Activated CD4-positive, alpha-beta T cell treated with anti-CD3 and anti-CD28 coated beads for 24 hours (primary cell): ENCODE results near the gene DNAH5.
"Not testable (repeated sequence)": the region's sequence is repeated elsewhere in the genome, so short reads cannot be mapped to it uniquely, and the experiment has no call there.

Source experiments
- DNase-seq, 2 donors: peaks; one replicate each; pipeline ENCODE4 v3.0.0-alpha.2; 2020; ENCODE audit warnings: low read depth in 2 of 2

Gene DNAH5

DNA sequence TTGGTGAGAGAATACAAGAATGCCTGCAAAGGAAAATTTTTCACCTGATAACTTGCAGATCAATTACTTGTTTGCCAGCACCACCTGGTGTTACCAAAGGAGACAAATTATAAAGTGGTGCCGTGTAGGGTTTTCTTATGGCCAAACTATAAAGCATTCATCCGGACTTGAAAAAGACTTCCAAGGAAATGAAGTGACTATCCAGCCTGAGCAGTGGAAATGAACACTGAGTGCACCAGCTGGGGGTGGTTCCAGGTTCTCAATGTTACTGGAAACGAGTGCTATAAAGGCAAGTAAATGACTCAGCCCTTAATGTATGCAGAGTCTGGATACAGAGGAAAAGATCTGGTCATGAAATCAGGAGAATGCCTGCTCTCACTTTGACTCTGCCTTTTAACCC lies 113.1 kb downstream of the DNAH5 start:
- no peak for DNase-seq

DNA sequence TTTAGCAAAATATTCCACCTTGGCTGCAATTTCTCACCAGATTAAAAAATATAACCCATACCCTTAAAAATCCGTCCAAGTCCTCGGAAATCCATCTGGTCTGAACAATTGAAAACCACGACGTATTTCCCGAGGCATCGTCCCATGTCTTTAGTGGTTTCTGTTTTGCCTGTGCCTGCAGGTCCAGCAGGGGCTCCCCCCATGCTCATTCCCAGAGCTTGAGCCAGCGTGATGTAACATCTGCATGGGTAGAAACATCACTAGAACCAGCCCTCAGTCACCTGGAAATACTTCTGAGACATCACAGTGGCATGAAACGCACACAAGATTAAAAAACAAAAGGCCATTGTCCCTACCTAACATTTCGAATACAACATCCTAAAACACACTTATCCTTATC lies 114.0 kb downstream of the DNAH5 start:
- DNase-seq: no peak

DNA sequence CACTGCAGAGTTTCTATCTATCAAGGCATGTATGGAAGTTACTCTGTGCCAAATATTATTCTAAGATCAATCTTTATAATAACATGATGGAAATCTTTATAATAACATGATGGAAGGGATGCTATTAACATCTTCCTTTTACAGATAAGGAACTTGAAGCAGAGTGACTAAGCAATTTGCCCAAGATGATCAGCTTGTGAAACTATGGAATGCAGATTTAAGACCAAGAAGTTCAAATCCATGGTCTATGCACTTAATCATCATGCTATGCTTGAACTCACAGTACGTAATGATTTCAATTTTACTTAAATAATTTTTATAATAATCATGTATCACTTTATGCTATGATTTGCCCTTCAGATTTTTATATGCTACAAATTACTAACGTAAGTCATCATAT lies 123.1 kb downstream of the DNAH5 start:
- DNase-seq: no peak

DNA sequence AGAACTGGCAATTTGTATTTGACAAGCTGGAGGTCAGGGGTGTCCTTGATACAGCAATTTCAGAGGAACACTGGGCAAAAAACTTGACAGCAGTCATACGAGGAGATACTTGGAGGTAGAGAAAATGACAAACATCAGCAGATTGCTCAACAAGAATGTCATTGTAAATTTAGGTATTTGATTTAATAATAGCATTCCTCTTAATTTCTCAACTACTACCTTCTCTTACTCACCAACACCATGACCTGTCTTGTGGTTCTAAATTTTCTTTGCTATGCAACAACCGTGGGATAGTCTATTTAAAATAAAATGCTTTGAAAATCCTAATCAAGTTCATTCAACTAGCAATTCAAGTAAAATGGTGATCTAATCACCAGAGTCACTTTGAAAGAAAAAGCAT lies 128.4 kb downstream of the DNAH5 start:
- DNase-seq: no peak

DNA sequence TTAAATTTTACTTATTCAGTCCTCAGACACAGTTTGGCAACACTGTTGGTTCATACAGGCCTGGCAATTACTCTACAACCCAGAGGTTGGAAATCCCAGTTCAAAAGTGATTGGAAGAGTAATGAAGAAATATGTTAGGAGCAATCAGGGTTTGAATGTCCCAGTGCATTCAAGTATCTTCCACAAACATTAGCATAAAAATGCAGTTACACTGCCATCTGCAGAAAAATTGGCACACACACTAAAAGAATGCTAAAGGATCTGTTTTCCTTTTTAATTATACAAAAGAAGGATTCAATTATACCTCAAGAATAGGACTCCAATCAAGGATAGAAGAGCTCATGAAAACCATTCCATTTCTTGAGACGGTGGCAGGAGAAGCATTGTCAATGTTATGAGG lies 130.2 kb downstream of the DNAH5 start:
- DNase-seq: no peak

DNA sequence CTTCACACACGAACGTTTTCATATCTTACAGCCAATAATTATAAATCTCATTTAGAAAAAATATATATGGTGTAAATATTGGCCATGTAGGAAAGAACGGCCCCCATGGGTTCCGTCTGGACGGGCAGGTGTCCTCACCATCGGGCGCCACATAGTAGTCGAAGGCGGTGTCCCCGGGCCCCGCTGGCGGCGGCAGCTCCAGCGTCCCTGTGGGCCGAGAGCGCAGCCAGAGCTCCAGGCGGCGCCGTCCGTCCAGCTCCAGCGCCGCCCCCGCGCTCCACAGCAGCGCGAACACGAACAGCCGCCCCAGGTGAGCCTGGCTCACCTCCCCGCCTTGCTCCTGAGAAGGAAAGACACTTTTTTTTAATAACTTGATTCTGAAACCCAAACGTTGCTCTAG lies 134.6 kb downstream of the DNAH5 start:
- no peak for DNase-seq

DNA sequence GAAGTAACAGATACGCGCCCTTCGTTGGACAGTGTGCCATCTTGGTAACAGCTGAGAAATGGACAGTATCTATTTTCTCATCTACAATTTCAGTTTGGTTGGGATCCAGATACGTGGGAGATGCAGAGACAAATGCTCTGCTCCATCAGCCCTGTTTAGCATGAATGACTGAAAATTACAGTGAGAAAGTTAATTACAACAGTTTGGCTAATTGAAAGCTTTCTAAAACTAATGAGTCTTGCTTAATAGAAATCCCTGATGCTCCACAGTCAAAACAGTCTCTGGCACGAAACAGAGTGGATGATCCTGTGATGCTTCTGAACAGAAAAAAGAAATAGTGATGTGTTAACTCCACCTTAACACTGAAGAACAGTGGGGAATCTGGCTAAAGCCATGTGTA lies 140.2 kb downstream of the DNAH5 start:
- no peak for DNase-seq

DNA sequence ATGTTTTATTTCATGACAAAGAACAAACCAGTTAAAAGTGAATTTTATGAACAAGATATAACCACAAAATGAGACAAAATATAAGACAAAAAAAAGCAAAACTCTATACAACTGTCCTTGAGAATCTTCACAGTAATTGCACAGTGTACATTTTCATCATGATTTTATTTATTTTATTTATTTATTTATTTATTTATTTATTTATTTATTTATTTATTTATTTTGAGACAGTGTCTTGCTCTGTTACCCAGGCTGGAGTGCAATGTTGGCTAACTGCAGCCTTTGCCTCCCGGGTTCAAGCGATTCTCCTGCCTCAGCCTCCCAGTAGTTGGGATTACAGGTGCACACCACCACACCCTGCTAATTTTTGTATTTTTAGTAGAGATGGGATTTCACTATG lies 145.9 kb downstream of the DNAH5 start:
- DNase-seq: not testable (repeated sequence)

DNA sequence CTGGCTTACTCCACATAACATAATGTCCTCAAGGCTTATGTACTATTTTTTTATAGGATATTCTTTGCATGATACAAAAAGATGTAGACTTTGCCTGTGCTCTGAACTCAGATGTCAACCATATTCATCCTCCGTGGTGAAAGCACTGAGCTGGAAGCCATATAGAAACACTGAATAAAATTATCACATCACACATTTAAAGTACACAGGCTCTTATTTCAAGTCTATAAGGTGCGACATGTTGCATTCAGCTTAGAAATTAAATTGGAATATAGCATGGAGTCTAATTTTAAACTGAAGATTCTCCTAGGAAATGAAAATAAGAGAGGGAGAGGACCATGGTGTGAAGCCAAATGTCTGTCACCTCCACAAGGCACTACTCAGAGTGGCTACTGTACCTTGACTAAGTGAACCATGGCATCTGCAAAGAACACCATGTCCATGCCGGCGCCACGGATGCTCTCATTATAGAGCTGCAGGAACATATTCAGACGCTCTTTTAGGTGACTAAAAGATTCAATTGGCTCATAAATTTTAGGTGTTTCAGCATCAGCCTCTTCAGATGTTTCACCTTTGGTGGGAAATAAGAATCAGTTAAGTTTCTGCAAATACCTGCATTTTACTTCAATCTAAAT lies 158.6 kb downstream of the DNAH5 start:
- DNase-seq: no peak

DNA sequence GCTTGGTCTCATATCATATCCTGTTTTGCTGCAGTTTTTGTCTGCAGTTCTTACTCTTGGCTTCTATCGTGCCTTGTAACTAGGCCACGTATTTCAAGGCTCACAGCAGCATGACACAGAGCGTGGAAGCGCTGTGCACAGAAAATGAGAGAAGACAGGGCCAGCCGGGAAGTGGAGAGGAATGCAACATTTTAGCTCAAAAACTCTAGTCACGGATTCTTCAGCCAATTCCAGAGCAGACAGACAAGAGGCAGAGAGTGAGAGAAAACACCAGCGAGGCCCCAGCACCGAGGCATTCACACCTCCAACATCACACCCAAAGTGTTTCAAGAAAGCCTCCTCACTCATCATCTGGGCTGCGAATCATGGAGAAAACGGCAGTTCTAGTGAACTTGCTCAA lies 160.8 kb downstream of the DNAH5 start:
- DNase-seq: no peak

DNA sequence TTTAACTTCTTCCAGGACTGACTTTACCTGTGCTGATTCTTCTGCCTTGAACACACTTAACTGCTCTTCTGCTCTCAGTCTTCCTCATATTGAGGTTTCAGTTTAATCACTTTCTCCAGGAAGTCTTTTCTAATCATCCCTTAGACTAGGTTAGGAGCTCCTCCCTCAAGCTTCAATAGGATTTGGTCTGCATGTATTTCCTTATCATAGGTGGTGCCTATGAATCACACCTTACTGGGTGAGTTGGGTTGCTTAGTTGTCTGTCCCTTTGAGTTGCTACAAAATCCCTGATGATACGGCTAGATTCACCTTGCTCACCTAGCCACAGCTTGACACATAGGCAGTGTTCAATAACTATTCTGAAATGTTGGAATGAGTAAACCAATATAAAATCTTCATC lies 164.4 kb downstream of the DNAH5 start:
- no peak for DNase-seq

DNA sequence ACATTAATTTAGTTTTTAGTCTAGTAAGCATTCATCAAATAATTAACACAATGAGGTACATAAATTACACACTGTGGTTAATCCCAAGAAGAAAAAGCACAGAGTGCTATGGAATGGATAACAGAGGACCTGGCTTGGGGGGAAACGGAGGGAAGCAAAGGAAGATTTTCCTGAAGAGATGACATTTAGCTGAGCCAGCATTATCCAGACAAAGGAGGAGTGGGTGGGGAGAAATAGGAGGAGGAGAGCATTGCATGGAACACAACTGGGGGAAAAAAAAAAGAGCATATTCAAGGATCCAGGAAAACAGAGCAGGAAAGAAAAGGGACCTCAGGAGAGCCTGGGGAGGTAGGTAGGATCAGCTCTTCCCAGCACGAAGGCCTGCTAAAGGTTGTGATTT lies 170.8 kb downstream of the DNAH5 start:
- no peak for DNase-seq

DNA sequence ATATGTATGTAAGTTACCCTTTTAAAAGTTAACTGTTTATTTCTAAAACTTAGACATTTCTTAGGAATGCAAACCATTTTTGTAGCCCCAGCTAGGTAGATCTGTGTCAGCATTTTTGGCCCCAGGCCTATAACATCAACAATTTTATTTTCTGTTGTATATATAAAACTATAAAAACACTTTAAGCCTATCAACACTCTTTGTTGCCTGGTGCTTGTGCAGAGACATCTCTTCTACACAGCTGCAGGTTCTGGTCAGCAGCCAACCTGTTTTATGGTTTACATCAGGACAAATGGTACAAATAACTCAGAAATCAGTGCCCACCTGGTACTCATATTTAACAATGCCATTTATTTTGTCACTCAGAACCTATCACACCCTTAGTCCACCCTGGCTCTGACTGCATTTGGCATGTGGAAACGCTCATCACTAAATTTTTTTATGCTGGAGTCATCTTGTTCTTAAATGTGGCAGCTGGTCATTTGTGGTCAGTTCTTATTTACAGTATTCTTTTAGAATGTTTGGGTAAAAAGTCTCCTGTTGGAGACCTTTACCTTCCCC lies 173.4 kb downstream of the DNAH5 start:
- no peak for DNase-seq

DNA sequence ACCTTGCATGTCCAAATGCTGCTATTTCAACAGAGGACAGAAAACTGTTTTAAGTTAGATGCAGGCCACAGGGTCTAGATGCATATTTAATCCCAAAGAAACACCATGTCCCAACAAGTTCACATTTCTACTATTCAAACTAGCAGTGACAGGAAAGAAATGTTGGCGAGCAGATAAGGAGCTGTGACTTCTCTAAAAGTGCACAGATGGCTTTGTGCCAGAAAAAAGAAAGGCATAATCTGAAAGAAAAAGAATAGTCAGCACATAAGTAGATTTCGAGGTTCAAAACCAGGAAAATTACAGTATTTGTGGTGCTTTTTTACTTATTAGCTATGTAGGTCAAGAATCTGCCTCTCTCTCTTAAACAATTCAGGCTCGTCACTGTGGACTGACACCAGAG lies 178.3 kb downstream of the DNAH5 start:
- DNase-seq: no peak

DNA sequence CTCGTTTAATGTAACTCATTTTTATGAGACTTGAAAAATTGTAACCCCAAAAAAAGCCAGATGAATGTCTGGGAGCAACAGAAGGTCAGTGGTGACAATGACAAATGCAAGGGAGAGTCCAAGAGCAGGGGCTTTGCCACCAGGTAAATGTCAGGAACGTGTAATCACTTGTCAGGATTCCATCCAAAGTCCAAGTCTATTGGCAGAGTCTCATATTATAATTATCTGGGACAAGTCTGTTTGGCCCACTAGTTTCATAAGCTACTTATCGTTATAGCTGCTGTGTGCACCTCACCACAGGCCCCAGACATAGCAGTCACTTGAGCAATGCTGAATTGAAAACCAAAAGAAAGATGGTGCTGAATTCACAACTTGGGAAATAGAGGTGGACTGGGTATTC lies 180.8 kb downstream of the DNAH5 start:
- no peak for DNase-seq

DNA sequence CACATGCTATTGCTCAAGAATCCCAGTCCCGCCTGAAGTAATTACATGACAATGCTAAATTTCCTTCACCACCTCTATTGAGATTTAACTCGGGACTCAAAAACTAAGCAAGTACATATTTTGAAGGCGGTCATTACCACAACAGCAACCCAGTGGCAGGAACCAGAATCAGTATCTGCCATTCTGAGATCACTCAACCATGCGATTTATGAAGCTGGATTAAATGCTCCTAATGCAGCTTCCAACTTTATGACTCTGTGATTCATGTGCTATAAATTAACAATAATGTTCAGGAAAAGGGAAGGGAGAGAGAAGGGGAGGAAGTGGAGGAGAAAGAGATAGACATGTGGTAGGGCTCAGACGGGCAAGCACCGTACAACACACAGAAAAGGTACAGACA lies 194.7 kb downstream of the DNAH5 start:
- no peak for DNase-seq

DNA sequence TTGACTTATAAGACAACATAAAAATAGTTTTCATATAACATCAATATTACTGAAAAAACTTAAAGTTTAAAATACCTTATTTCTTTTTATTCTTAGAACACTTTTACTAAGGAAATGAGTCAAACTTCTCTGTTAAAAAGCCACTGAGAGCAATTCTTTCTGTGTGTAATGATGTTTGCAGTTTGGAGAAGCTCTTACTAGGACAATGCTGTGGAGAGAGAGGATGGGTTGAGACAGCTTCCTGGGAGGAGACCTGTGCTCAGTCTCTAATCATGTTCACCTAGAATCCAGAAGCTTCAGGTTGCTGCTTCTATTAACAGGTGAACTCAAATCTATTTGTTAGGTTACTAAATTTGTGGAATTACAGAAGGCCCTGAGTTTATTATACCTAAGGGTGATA lies 198.5 kb downstream of the DNAH5 start:
- no peak for DNase-seq

DNA sequence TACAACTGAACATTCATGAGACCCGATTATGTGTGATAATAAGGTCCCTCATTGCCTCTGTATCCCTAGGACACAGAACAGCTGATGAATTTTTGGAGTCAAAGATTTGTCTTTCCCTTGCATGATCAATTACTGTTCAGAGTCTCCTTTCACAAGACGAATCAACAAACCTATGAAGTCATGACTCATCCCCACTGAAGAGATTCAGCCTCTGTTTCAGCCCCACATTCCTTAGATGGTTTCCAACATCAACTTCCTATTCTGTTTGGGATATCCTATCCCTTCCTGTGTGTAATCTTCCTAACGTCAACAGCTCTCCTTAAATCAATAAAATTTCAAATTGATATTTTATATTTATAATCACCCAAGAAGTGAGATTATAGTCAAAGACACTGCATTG lies 199.0 kb downstream of the DNAH5 start:
- DNase-seq: no peak

DNA sequence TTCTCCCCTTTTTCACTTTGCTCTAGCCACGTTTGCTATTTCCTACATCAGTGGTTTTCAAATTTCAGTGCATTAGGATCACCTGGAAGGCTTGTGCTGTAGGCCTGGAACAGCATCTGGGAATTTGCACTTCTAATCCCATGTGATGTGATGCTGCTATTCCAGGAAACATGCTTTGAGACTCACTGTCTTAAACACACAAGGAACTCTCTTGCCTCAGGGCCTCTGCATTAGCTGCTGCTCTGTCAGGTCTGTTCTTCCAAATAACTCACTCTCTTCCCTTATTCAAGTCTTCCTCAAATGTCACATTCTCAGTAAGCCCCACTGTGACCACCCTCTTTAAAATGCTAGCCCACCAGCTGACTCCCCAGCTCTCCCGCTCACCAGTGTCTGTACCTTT lies 204.0 kb downstream of the DNAH5 start:
- no peak for DNase-seq

DNA sequence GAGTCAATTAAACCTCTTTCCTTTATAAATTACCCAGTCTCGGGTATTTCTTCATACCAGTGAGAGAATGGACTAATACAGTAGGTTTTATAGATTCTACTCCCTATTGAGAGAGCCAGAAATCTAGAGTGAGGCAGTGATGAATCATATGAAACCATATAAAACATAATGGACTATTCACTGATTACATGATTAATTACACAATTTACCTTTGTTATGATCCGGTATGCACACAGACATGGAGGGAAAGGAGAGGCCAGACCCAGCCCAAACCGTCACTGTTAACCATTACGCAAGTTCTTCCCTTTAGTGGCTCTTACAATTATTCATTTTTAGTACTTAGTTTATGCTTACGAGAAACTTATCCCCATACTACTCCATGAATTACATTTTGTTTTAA lies 205.0 kb downstream of the DNAH5 start:
- DNase-seq: no peak

DNA sequence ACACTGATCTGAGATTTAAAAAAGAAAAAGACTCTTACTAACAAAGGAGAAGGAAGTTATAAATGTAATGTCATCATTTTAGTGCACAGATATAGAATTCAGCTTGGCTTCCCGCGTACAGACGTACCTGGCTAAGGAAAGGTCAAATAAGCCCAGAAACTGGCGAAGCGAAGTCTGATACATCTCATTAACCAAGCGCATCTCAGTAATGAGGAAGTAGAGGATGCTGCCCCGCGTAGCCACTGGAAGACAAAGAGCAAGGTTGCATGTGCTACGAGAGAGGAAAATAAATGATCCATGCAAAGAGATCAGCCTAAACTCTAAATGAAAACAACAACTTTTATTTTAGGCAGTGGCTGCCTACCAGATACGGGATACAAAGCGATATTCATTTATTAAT lies 208.8 kb downstream of the DNAH5 start:
- no peak for DNase-seq

DNA sequence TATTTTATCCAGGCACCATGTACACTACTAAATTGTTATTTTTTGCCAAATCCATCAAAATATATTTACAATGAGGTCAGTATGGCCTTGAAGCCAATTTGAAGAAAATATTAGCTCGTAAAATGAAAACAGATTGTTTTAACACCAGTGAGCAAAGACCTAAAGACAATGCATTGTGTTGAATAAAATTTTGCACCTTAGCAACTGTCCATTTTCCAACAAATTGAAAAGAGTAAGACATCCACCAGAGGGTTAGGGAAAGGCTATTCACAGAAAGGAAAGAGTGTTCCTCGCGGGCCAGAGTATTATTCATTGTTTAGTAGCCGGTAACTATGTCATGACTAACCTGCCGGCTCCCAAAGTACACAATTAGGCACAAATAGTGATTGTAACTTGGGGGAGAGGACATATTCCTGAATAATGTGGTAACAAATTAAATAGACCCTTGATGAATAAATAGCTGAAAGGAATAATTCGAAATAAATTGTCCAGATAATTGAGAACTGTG lies 213.3 kb downstream of the DNAH5 start:
- DNase-seq: no peak

DNA sequence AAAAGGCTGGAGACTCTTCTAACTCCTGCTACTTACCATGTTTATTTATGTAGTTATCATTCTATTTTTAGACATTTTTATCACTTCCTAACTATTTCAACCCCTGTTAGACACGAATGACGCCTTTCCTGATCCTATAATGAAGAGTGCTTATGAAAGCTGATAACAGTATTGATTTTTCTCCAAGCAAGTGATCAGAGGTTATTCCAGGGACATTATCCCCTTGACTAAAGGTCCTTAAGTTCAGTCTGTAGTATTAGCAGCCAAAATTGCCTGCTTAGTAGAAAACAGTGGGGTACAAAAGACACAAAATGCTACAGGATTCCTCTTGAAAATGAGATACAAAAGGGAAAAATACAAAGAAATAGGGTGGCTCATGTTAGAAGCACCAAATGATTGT lies 235.6 kb downstream of the DNAH5 start:
- no peak for DNase-seq

DNA sequence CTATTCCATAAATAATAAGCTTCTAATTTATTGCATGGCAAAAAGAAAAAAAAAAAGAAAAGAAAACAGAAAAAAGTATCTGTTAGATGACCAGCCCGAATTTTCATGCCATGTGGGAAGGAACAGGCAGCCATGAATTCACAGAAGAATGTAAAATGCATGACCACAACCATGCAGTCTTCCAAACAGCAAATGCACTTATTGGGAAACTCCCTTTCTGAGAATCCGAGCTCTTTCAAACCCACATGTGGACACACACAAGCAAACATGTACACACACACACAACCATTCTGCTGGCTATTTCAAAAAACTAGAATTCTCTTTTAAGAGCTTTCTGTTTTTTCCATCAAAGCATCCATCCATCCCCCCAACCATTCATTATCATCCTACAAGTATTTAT lies 236.1 kb downstream of the DNAH5 start:
- no peak for DNase-seq
